RWPE2 (cell line): Measurements from ENCODE around the gene WDR72.

ENCODE experiments used
- ATAC-seq: fragments of 200-7000 bp; cut with Tn5 transposase; 3 replicates; pipeline ENCODE4 v1.9.1; 2021; ENCODE audit warnings: low read depth
- DNase-seq: peaks from one replicate; pipeline ENCODE4 v3.0.0-alpha.2; 2020; ENCODE audit warnings: low spot score
- H3K27ac ChIP-seq: fragments of 450-650 bp; 2 replicates; pipeline ENCODE4 v1.5.1; 2017; ENCODE audit warnings: mild to moderate bottlenecking; ENCODE audit not compliant: poor library complexity, severe bottlenecking
- H3K27me3 ChIP-seq: fragments of 250-450 bp; sonication (Bioruptor Pico); 2 replicates; pipeline ENCODE4 v1.5.1; 2021; ENCODE audit warnings: mild to moderate bottlenecking, moderate library complexity; ENCODE audit not compliant: insufficient read depth, poor library complexity, severe bottlenecking
- H3K36me3 ChIP-seq: fragments of 250-450 bp; sonication (Bioruptor Pico); 2 replicates; pipeline ENCODE4 v1.5.1; 2020; ENCODE audit warnings: low read depth, mild to moderate bottlenecking, moderate library complexity
- H3K4me1 ChIP-seq: fragments of 250-450 bp; sonication (Bioruptor Pico); 2 replicates; pipeline ENCODE4 v1.5.1; 2021; ENCODE audit warnings: mild to moderate bottlenecking, moderate library complexity; ENCODE audit not compliant: insufficient read depth, poor library complexity, severe bottlenecking
- H3K4me3 ChIP-seq: fragments of 250-450 bp; sonication (Bioruptor Pico); 2 replicates; pipeline ENCODE4 v1.5.1; 2021; ENCODE audit warnings: mild to moderate bottlenecking, moderate library complexity; ENCODE audit not compliant: severe bottlenecking
- H3K9me3 ChIP-seq: fragments of 250-450 bp; sonication (Bioruptor Pico); 2 replicates; pipeline ENCODE4 v1.5.1; 2021; ENCODE audit warnings: mild to moderate bottlenecking, moderate library complexity; ENCODE audit not compliant: severe bottlenecking
- CTCF ChIP-seq: fragments of 450-650 bp; IDR thresholded peaks from one replicate; pipeline ENCODE4 v1.5.1; 2017; ENCODE audit warnings: mild to moderate bottlenecking, moderate library complexity; ENCODE audit not compliant: poor library complexity, severe bottlenecking

WDR72 gene

GRCh38 chr15:53644660-53645059 is 114.8 kb downstream of the WDR72 start:
- no peak for TF ChIP-seq CTCF
- DNase-seq (no peak), ATAC-seq (no peak)
- Histone ChIP-seq H3K36me3 (no peaks in the 10 kb centered on the region), H3K27me3 (peaks cover 72% of the 10 kb centered on the region), H3K9me3 (no peaks in the 10 kb centered on the region), H3K4me3 (no peak overlapping the region), H3K4me1 (no peaks in the 10 kb centered on the region), H3K27ac (no peak overlapping the region)

GRCh38 chr15:53634517-53635106 is 124.9 kb downstream of the WDR72 start:
- Histone ChIP-seq H3K4me3 (no peak overlapping the region), H3K4me1 (no peaks in the 10 kb centered on the region), H3K27ac (no peak overlapping the region), H3K9me3 (no peaks in the 10 kb centered on the region), H3K36me3 (no peaks in the 10 kb centered on the region), H3K27me3 (peaks cover 4% of the 10 kb centered on the region)
- DNase-seq (no peak), ATAC-seq (0 out of 3 replicates have a peak, but pooled peaks have one; percentile 23)
- no peak for TF ChIP-seq CTCF

- Histone ChIP-seq H3K36me3 (no peaks in the 10 kb centered on the region), H3K9me3 (no peaks in the 10 kb centered on the region), H3K4me3 (no peak overlapping the region), H3K4me1 (no peaks in the 10 kb centered on the region), H3K27ac (no peak overlapping the region), H3K27me3 (peaks cover 9% of the 10 kb centered on the region)
- TF ChIP-seq CTCF = no peak
- ATAC-seq (no peak), DNase-seq (no peak)
Measured at GRCh38 chr15:53627279-53627678, 132.2 kb downstream of the WDR72 start.

- H3K36me3 ChIP-seq = no peaks in the 10 kb centered on the region
- DNase-seq (no peak), ATAC-seq (no peak)
- no peak overlapping the region for H3K4me3 ChIP-seq
- TF ChIP-seq CTCF = no peak
- no peaks in the 10 kb centered on the region for H3K9me3 ChIP-seq
- peaks cover 9% of the 10 kb centered on the region for H3K27me3 ChIP-seq
- no peak overlapping the region for H3K27ac ChIP-seq
- H3K4me1 ChIP-seq = no peaks in the 10 kb centered on the region
Measured at GRCh38 chr15:53625962-53626845, 133.3 kb downstream of the WDR72 start.

DNA sequence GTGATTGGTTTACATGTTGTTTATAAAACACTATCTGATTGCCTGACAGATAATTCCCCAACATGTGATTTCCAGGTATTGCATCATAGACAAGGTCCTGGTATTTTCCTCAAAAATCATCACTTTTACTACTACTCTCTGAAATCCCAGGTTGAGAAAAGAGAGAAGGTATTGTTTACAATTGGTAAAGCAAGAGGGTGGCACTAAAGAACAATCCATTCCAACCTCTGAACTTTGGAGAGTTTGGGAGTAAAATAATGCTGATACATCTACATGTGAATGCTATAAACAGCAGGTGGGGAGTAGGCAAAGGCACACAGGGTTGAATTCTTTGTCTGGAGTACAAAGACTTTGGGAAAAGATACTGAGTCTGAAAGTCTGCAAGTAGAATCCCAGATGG is 134.2 kb downstream of the WDR72 start:
- Histone ChIP-seq H3K27me3 (peaks cover 13% of the 10 kb centered on the region), H3K4me1 (no peaks in the 10 kb centered on the region), H3K36me3 (no peaks in the 10 kb centered on the region), H3K27ac (no peak overlapping the region), H3K4me3 (no peak overlapping the region), H3K9me3 (no peaks in the 10 kb centered on the region)
- ATAC-seq (no peak), DNase-seq (no peak)
- no peak for TF ChIP-seq CTCF
